HEK293 (cell line): ENCODE measurements around the gene SHANK2.

Experiments
- CTCF ChIA-PET: fragments of 350-600 bp; formaldehyde crosslinking; extraction: SDS; loops from one replicate; lab custom pipeline; 2021; ENCODE audit warnings: antibody characterized with exemption; lab: Yijun Ruan, JAX
- POLR2A ChIA-PET: fragments of 300-600 bp; formaldehyde crosslinking; extraction: SDS; loops from one replicate; lab custom pipeline; 2020; ENCODE audit warnings: antibody characterized with exemption, inconsistent platforms; lab: Yijun Ruan, JAX
- H3K27ac ChIP-seq: fragments of 200-500 bp; sonication (Bioruptor generic); 2 replicates; pipeline ENCODE4 v1.5.1; 2014; ENCODE audit warnings: low read depth, low read length, control low read depth, inconsistent platforms; ENCODE audit errors: extremely low read depth
- H3K36me3 ChIP-seq, 2 experiments: fragments of 200-500 bp in 1 of 2; sonication (Bioruptor generic) in 1 of 2; 1 replicate in 1 of 2; 2 replicates in 1 of 2; pipeline ENCODE4 v1.5.1; 2014 to 2017; ENCODE audit warnings: inconsistent platforms in 2 of 2, low read length in 2 of 2; ENCODE audit not compliant: control insufficient read depth in 2 of 2, insufficient read depth in 1 of 2
- H3K4me1 ChIP-seq: fragments of 200-500 bp; sonication (Bioruptor generic); 2 replicates; pipeline ENCODE4 v1.5.1; 2014; ENCODE audit warnings: mild to moderate bottlenecking, low read length, inconsistent platforms; ENCODE audit not compliant: control insufficient read depth, insufficient read depth
- H3K4me3 ChIP-seq: 2 replicates; pipeline ENCODE4 v1.5.1; 2011; ENCODE audit warnings: low read depth, mild to moderate bottlenecking, control low read depth, low read length, moderate library complexity
- H3K9me3 ChIP-seq: fragments of 200-500 bp; sonication (Bioruptor generic); 2 replicates; pipeline ENCODE4 v1.5.1; 2014; ENCODE audit warnings: low read depth, low read length, inconsistent platforms; ENCODE audit not compliant: control insufficient read depth, insufficient read depth
- BCL11A ChIP-seq: fragments of 450-650 bp; formaldehyde crosslinking; IDR thresholded peaks from 2 replicates; pipeline ENCODE4 v1.5.1; 2016; ENCODE audit warnings: low read depth, missing biosample characterization, missing genetic modification characterization
- EGR2 ChIP-seq: fragments of 450-650 bp; formaldehyde crosslinking; IDR thresholded peaks from 2 replicates; pipeline ENCODE4 v1.5.1; 2016; ENCODE audit warnings: low read depth, missing biosample characterization, missing genetic modification characterization
- GFI1B ChIP-seq: fragments of 450-650 bp; formaldehyde crosslinking; IDR thresholded peaks from 2 replicates; pipeline ENCODE4 v1.5.1; 2016; ENCODE audit warnings: missing biosample characterization, missing genetic modification characterization
- HOXC10 ChIP-seq: sonication (generic); formaldehyde crosslinking; IDR thresholded peaks from 2 replicates; pipeline ENCODE4 v1.8.1; 2023; ENCODE audit warnings: mild to moderate bottlenecking, missing genetic modification reagents
- REPIN1 ChIP-seq: fragments of 450-650 bp; formaldehyde crosslinking; IDR thresholded peaks from 2 replicates; pipeline ENCODE4 v1.5.1; 2017; ENCODE audit warnings: missing biosample characterization, missing genetic modification characterization, low read depth
- WT1 ChIP-seq: fragments of 450-650 bp; formaldehyde crosslinking; IDR thresholded peaks from 2 replicates; pipeline ENCODE4 v1.5.1; 2016; ENCODE audit warnings: missing biosample characterization, missing genetic modification characterization
- ZNF112 ChIP-seq: fragments of 450-650 bp; formaldehyde crosslinking; IDR thresholded peaks from 2 replicates; pipeline ENCODE4 v1.5.0; 2017; ENCODE audit warnings: missing biosample characterization, missing genetic modification characterization
- ZNF155 ChIP-seq: fragments of 450-650 bp; formaldehyde crosslinking; IDR thresholded peaks from 2 replicates; pipeline ENCODE4 v1.5.1; 2016; ENCODE audit warnings: missing biosample characterization, missing genetic modification characterization
- ZNF426 ChIP-seq: fragments of 450-650 bp; formaldehyde crosslinking; IDR thresholded peaks from 2 replicates; pipeline ENCODE4 v1.5.1; 2017; ENCODE audit warnings: missing biosample characterization, missing genetic modification characterization, mild to moderate bottlenecking, inconsistent platforms, moderate library complexity
- ZNF501 ChIP-seq: fragments of 450-650 bp; formaldehyde crosslinking; IDR thresholded peaks from 2 replicates; pipeline ENCODE4 v1.5.1; 2016; ENCODE audit warnings: missing biosample characterization, missing genetic modification characterization
- ZNF560 ChIP-seq: fragments of 450-650 bp; formaldehyde crosslinking; IDR thresholded peaks from 2 replicates; pipeline ENCODE4 v1.5.1; 2017; ENCODE audit warnings: missing biosample characterization, missing genetic modification characterization, borderline replicate concordance
- ZNF654 ChIP-seq: fragments of 450-650 bp; formaldehyde crosslinking; IDR thresholded peaks from 2 replicates; pipeline ENCODE4 v1.5.1; 2016; ENCODE audit warnings: low read depth, missing biosample characterization, missing genetic modification characterization
- ZNF677 ChIP-seq: fragments of 450-650 bp; IDR thresholded peaks from 2 replicates; pipeline ENCODE4 v1.5.0; 2018; ENCODE audit warnings: missing biosample characterization, mild to moderate bottlenecking, missing genetic modification characterization, moderate library complexity
- ZNF792 ChIP-seq: fragments of 450-650 bp; formaldehyde crosslinking; IDR thresholded peaks from 2 replicates; pipeline ENCODE4 v1.5.1; 2016; ENCODE audit warnings: missing biosample characterization, missing genetic modification characterization
- TF ChIP-seq, protein P1 (sequence below): fragments of 450-650 bp; formaldehyde crosslinking; IDR thresholded peaks from 2 replicates; pipeline ENCODE4 v1.5.1; 2017; ENCODE audit warnings: missing biosample characterization, missing genetic modification characterization
- TF ChIP-seq, protein P2 (sequence below): fragments of 450-650 bp; formaldehyde crosslinking; IDR thresholded peaks from 2 replicates; pipeline ENCODE4 v1.5.1; 2016; ENCODE audit warnings: missing biosample characterization, missing genetic modification characterization

The SHANK2 gene

DNA sequence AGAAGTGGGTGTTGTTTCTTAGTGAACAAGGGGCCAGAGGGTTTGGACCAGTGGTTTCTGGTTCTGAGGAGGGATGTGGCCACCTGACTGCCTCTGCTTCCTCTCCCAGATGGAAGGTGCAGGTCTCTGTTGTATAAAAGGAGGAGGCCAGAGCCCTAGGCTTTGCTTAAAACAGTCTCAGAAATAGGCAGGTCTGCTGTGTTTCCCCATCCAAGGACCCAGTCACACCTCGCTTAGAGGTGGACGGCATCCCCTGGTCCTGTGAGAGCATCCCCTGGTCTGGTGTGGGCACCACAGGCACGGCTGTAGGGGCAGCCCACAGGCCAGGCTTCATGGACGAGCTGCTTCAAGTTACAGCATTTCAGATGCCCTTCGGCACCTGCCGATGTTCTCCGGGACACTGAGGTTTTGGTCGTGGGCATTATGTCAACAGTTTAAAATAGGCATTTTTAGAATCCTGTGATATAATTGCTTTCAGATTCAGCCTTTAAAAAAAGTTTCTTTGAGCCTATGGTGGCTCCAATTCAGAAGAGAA is 45.7 kb upstream of the SHANK2 start (continued):
- TF ChIP-seq ZNF560 (tag by site-specific recombination), result no peak
- TF ChIP-seq, all 188 proteins: peak for 0

DNA sequence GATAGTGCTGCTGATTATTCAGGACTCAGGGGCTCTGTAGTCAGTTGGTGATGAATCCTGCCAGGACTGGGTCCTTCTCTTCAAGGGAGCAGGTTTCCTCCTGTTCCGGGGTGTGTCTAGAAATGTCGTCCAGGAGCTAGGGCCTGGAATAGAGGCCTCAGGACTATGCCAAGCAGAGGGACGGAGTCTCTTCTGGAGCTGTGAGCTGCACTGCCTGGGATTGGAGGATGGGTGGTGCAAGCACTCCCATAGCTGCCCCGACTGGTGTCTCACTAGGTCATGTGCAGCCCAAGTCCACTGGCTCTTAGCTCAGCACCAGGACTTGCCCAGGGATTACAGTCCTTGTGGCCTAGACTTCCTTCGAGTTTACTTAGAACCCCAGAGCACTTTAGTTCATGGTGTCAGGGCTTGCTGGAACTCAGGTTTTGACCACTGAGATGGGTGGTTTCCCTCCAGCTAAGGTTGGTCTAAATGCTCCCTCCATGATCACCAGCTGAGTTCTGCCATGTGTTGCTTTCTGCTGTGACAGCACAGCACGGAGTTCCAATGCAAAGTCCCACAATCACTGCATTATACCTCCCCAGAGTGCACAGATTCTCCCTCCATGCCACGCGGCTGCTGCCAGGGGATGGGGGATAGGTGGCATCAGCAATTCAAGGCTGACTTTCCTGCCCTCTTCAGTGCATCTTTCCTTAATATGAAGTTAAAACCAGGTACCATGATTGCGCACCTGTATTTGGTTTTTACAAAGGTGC is 42.6 kb upstream of the SHANK2 start:
- H3K36me3 ChIP-seq, result no peaks in the 10 kb centered on the region
- CTCF ChIA-PET, result no interaction called here
- POLR2A ChIA-PET, result no interaction called here
- no peak overlapping the region for H3K4me3 ChIP-seq
- TF ChIP-seq HOXC10 (CRISPR knock-in tag) (no peak), ZNF501 (tag by site-specific recombination) (no peak), GFI1B (tag by site-specific recombination) (no peak), ZNF112 (tag by site-specific recombination) (no peak), ZNF155 (tag by site-specific recombination) (no peak), ZNF654 (tag by site-specific recombination) (no peak)
- TF ChIP-seq, protein P1, sequence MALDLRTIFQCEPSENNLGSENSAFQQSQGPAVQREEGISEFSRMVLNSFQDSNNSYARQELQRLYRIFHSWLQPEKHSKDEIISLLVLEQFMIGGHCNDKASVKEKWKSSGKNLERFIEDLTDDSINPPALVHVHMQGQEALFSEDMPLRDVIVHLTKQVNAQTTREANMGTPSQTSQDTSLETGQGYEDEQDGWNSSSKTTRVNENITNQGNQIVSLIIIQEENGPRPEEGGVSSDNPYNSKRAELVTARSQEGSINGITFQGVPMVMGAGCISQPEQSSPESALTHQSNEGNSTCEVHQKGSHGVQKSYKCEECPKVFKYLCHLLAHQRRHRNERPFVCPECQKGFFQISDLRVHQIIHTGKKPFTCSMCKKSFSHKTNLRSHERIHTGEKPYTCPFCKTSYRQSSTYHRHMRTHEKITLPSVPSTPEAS (tag by site-specific recombination), result no peak
- no peak overlapping the region for H3K27ac ChIP-seq
- H3K4me1 ChIP-seq, result no peaks in the 10 kb centered on the region
- no peaks in the 10 kb centered on the region for H3K9me3 ChIP-seq

DNA sequence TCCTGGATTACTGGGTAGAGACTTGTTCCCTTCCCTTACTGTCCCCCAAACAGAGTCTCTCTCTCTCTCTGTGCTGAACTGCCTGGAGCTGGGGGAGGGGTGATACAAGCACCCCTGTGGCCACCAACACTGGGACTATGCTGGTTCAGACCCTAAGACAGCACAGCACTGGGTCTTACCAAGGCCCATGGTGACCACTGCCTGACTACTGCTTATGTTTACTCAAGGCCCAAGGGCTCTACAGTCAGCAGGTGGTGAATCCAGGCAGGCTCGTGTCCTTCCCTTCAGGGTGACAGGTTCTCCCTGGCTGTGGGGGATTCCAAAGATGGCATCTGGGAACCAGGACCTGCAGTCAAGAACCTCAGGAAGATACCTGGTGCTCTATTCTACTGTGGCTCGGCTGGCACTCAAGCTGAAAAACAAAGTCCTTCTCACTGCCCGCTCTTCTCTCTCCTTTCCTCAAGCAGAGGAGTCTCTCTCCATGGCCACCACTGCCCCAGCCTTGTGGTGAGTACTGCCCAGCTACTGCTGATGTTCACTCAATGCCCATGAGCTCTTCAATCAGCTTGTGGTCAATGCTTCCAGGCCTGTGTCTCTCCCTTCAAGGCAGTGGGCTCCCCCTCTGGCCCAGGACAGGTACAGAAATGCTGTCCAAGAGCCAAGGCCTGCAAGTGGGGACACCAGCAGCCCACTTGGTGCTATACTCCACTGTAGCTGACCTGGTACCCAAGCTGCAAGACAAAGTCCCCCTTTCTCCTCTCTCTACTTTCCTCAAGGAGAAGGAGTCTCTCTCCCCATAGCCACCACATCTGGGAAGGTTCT is 41.8 kb upstream of the SHANK2 start:
- CTCF ChIA-PET, result no interaction called here
- no peaks in the 10 kb centered on the region for H3K36me3 ChIP-seq
- POLR2A ChIA-PET, result no interaction called here
- no peaks in the 10 kb centered on the region for H3K9me3 ChIP-seq
- no peaks in the 10 kb centered on the region for H3K4me1 ChIP-seq
- TF ChIP-seq ZNF792 (tag by site-specific recombination), result no peak
- TF ChIP-seq EGR2 (tag by site-specific recombination), result no peak
- TF ChIP-seq, protein P2, sequence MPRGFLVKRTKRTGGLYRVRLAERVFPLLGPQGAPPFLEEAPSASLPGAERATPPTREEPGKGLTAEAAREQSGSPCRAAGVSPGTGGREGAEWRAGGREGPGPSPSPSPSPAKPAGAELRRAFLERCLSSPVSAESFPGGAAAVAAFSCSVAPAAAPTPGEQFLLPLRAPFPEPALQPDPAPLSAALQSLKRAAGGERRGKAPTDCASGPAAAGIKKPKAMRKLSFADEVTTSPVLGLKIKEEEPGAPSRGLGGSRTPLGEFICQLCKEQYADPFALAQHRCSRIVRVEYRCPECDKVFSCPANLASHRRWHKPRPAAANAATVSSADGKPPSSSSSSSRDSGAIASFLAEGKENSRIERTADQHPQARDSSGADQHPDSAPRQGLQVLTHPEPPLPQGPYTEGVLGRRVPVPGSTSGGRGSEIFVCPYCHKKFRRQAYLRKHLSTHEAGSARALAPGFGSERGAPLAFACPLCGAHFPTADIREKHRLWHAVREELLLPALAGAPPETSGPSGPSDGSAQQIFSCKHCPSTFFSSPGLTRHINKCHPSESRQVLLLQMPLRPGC (tag by site-specific recombination), result no peak
- TF ChIP-seq ZNF677 (tag by site-specific recombination), result no peak
- no peak for TF ChIP-seq BCL11A (tag by site-specific recombination)
- TF ChIP-seq WT1 (tag by site-specific recombination), result no peak
- TF ChIP-seq ZNF426 (tag by site-specific recombination), result no peak
- no peak for TF ChIP-seq REPIN1 (tag by site-specific recombination)
- H3K4me3 ChIP-seq, result no peak overlapping the region
- no peak overlapping the region for H3K27ac ChIP-seq
